Right lobe of liver (tissue), 6 donors: ENCODE measurements around the gene CTDSPL. TPM values are rescaled to one million over a fixed set of nuclear protein-coding genes. Genes with fewer than 3 reads are reported as not detected.
A peak's percentile ranks its signal among the peaks of the same experiment; 100 is the strongest.

Experiments
- ATAC-seq, 4 donors: fragments of 200-7000 bp; cut with Tn5 transposase; one replicate each; pipeline ENCODE4 v1.9.1; 2020; ENCODE audit warnings: mild to moderate bottlenecking in 4 of 4, moderate library complexity in 4 of 4
- DNase-seq, 3 donors: peaks; one replicate each; pipeline ENCODE4 v3.0.0-alpha.2; 2020
- H3K27ac ChIP-seq, 3 donors: fragments of 200-600 bp; one replicate each; pipeline ENCODE4 v1.8.0; 2022
- H3K27me3 ChIP-seq, 2 donors: fragments of 200-600 bp; one replicate each; pipeline ENCODE4 v1.8.0; 2022
- H3K36me3 ChIP-seq, 4 donors: fragments of 200-600 bp; sonication (generic) in 1 of 4; one replicate each; pipeline versions ENCODE4 v1.5.1 to v1.8.0; 2017 to 2022; ENCODE audit warnings: control low read depth in 1 of 4
- H3K4me1 ChIP-seq, 4 donors: fragments of 200-600 bp; sonication (generic) in 1 of 4; one replicate each; pipeline versions ENCODE4 v1.5.1 to v1.8.0; 2017 to 2022; ENCODE audit warnings: control low read depth in 1 of 4
- H3K4me3 ChIP-seq, 3 donors: fragments of 200-600 bp; one replicate each; pipeline ENCODE4 v1.8.0; 2022
- H3K9me3 ChIP-seq, 4 donors: fragments of 200-600 bp; sonication (generic) in 1 of 4; one replicate each; pipeline versions ENCODE4 v1.5.1 to v1.8.0; 2017 to 2022; ENCODE audit warnings: control low read depth in 1 of 4
- POLR2A ChIP-seq: fragments of 450-650 bp; IDR thresholded peaks from one replicate; pipeline ENCODE4 v1.6.1; 2017; ENCODE audit warnings: antibody characterized with exemption, mild to moderate bottlenecking
- WGBS: methylation state at CpG from one replicate; pipeline ENCODE4 v1.1.6; 2018; ENCODE audit warnings: low coverage, low lambda C conversion rate; ENCODE audit not compliant: insufficient coverage; ENCODE audit errors: missing lambda C conversion rate; 5-methylcytosine and 5-hydroxymethylcytosine counted together
- intact Hi-C, 2 donors: fragments of 100-400 bp; cut with DNase I; formaldehyde crosslinking; loops; one replicate each; pipeline versions ENCODE4 v1.11.2 to v1.14.1; 2022
- total RNA-seq, 6 experiments: library from RNA; depleted of rRNA in 2 of 6; stranded (reverse); fragments of >200 nt in 2 of 6; fragmentation: NEBNext Ultra II Directional in 3 of 6; extraction: Animal tissue kit (Norgen Biotek cat#: 25700) in 3 of 6; gene quantifications; one replicate each; pipeline versions ENCODE4 v1.1.0 to v1.2.4, GENCODE V29; 2016 to 2023
- TF ChIP-seq, protein P1 (sequence below), 4 donors: fragments of 200-600 bp in 3 of 4; fragments of 450-650 bp in 1 of 4; IDR thresholded peaks; one replicate each; pipeline versions ENCODE4 v1.5.1 to v1.8.0; 2016 to 2022; ENCODE audit warnings: antibody characterized with exemption in 4 of 4, mild to moderate bottlenecking in 2 of 4
- donor health status: DM: no; HTN: yes; CAD: no.
- donor health status: DM: no; HTN: no; CAD: no.
- donor health status: DM: no; HTN: no; CAD: no.
- donor health status: DM: no; HTN: yes; CAD: no.
- donor health status: DM: no; HTN: yes; CAD: no.

The CTDSPL gene
- total RNA-seq, 6 experiments from 2014 or later, result 14.9 to 22.8 (median 18.0) TPM

- no peak for TF ChIP-seq POLR2A
- TF ChIP-seq, protein P1, sequence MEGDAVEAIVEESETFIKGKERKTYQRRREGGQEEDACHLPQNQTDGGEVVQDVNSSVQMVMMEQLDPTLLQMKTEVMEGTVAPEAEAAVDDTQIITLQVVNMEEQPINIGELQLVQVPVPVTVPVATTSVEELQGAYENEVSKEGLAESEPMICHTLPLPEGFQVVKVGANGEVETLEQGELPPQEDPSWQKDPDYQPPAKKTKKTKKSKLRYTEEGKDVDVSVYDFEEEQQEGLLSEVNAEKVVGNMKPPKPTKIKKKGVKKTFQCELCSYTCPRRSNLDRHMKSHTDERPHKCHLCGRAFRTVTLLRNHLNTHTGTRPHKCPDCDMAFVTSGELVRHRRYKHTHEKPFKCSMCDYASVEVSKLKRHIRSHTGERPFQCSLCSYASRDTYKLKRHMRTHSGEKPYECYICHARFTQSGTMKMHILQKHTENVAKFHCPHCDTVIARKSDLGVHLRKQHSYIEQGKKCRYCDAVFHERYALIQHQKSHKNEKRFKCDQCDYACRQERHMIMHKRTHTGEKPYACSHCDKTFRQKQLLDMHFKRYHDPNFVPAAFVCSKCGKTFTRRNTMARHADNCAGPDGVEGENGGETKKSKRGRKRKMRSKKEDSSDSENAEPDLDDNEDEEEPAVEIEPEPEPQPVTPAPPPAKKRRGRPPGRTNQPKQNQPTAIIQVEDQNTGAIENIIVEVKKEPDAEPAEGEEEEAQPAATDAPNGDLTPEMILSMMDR (IDR thresholded peaks at IDR 0.05), result no peak
- H3K9me3 ChIP-seq, result no peaks in the 10 kb centered on the region
- ATAC-seq (peak in 1 of 4 donors; percentile 1), DNase-seq (peak in 1 of 3 donors; percentile 1)
- H3K4me1 ChIP-seq, result peaks cover 0 to 53% (median 24%) of the 10 kb centered on the region in 4 donors
- no peak overlapping the region for H3K4me3 ChIP-seq
- H3K36me3 ChIP-seq, result no peaks in the 10 kb centered on the region
- intact Hi-C loops, result no loop called here
- WGBS, result 22% methylated on average over 3 of the region's 3 CpGs
- H3K27ac ChIP-seq, result peak overlapping the region; percentile 61 to 91 (median 88)
- no peaks in the 10 kb centered on the region for H3K27me3 ChIP-seq
Observed at GRCh38 chr3:37964146-37964545, 102.5 kb downstream of the CTDSPL start.

GRCh38 chr3:37964716-37965115 lies 103.0 kb downstream of the CTDSPL start:
- Histone ChIP-seq H3K27me3 (no peaks in the 10 kb centered on the region), H3K4me3 (no peak overlapping the region), H3K36me3 (no peaks in the 10 kb centered on the region), H3K27ac (peak overlapping the region; percentile 61 to 91 (median 88)), H3K9me3 (no peaks in the 10 kb centered on the region), H3K4me1 (peaks cover 0 to 53% (median 24%) of the 10 kb centered on the region in 4 donors)
- peak; percentile 60 to 71 (median 64) for ATAC-seq
- peak in 1 of 3 donors; percentile 55 for DNase-seq
- 25% methylated on average over 1 of the region's 1 CpG for WGBS
- intact Hi-C loops, result loop anchor here in 1 of 2 donors (5.0 kb wide), 1 partner anchor 107 kb away; no protein-coding TSS in a partner anchor
- TF ChIP-seq, protein P1 (IDR thresholded peaks at IDR 0.05), result no peak
- TF ChIP-seq POLR2A, result peak; percentile 43

DNA sequence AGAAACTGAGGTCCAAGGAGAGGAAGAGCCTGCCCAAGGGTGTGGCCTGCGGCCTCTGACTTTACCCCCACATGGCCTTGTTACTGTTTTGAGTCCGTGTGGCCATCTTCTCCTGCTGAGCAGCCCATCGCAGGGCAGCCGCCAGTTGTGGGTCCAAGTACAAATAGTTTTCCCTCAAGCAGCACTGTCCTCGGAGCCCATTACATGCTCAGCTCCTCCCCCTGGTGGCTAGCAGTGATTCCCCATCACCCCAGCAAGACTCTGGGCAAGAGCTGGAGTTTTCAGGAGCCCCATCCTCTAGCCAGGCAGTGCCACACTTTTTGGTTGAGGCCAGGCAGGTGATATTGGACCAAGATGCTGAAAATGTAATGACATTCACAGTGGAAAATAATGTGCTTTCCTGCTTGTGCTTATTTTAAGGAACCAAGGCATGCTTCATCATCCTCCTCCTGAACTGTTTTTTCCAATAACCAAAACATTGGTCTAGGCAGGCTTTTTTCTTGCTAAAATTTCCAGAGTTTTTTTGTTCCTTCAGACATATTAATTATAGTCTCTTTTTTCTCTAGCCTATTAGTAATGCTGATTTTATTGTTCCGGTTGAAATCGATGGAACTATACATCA lies 105.7 kb downstream of the CTDSPL start:
- WGBS, result 84% methylated on average over 3 of the region's 7 CpGs
- Histone ChIP-seq H3K4me3 (no peak overlapping the region), H3K27ac (no peak overlapping the region), H3K9me3 (no peaks in the 10 kb centered on the region), H3K36me3 (no peaks in the 10 kb centered on the region), H3K27me3 (no peaks in the 10 kb centered on the region), H3K4me1 (peaks cover 0 to 40% (median 21%) of the 10 kb centered on the region in 4 donors)
- no peak for TF ChIP-seq POLR2A
- TF ChIP-seq, protein P1 (IDR thresholded peaks at IDR 0.05), result peak; percentile 79 to 87 (median 84)
- intact Hi-C loops, result loop anchor here in 1 of 2 donors (5.0 kb wide), 1 partner anchor 110 kb away; no protein-coding TSS in a partner anchor
- DNase-seq, result peak; percentile 68 to 77 (median 72)
- ATAC-seq, result peak; percentile 51 to 66 (median 57)

- Histone ChIP-seq H3K4me3 (no peak overlapping the region), H3K4me1 (peaks cover 0 to 33% (median 17%) of the 10 kb centered on the region in 4 donors), H3K9me3 (no peaks in the 10 kb centered on the region), H3K36me3 (no peaks in the 10 kb centered on the region), H3K27me3 (no peaks in the 10 kb centered on the region), H3K27ac (no peak overlapping the region)
- DNase-seq, result peak in 1 of 3 donors; percentile 14
- WGBS, result 83% methylated on average over 8 of the region's 9 CpGs
- no peak for TF ChIP-seq POLR2A
- TF ChIP-seq, protein P1 (IDR thresholded peaks at IDR 0.05), result no peak
- intact Hi-C loops, result loop anchor here in 1 of 2 donors (5.0 kb wide), 1 partner anchor 111 kb away; no protein-coding TSS in a partner anchor
- ATAC-seq, result no peak
Observed at GRCh38 chr3:37968199-37968598, 106.5 kb downstream of the CTDSPL start.
